ENCODE data around the gene RTP5. TPM values are rescaled to one million over a fixed set of nuclear protein-coding genes. Genes with fewer than 3 reads are reported as not detected.

RTP5 gene
- total RNA-seq = not detected in 2 replicates

GRCh38 chr2:241869087-241869961 is at the start of gene RTP5:
RTP5 (plus strand) TSS chr2:241869729; CDS start chr2:241869757, 28 bp downstream.

DNA sequence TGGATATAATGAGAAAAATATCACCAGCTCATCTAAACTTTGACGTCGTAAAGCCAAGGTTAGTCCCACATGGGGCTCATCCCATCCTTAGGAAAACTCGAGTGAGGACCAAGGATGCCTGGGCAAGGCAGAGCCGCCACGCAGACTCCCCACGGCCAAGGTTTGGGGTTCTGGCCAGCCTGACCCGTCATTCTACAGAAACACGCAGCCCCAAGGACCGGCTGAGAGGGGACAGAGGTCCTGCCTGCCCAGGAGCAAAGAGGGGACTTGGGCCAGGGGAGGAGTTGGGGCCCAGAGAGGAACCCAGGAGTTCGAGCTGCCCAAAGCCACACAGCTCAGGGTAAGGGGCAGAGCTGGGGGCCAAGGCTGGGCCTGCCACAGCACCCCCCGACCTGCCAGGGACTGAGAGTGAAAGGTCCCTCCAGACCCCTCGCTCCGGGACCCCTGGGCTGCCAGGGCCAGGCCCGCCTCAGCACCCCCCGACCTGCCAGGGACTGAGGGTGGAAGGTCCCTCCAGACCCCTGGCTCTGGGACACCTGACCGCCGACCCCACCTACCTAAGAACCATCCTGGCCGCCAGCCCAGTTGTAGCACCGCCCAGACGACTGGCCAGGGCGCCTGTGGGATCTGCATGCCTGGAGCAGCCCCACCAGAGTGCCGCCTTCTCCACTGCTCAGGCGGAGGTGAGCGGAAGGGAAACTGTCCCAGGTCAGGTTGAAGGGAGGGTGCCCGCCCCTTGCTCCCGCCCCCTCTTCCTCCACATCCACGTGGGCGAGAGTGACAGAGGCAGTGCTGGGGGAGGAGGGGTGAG is 11.1 kb upstream of the RTP5 start, which contains the start of gene PDCD1:
Gene PDCD1, minus strand, starts transcription at position 689 of the 811 bp plus-strand sequence. Its CDS starts 56 bp downstream, at position 633.

Other genes starting within 250 kb of the RTP5 start
- gene THAP4, start 232.6 kb upstream of the RTP5 start, total RNA-seq = 41.0 and 50.3 TPM in 2 replicates
- 43.2 and 77.6 TPM in 2 replicates for gene ATG4B, start 232.0 kb upstream of the RTP5 start, total RNA-seq
- 9.3 and 15.0 TPM in 2 replicates for gene DTYMK, start 182.9 kb upstream of the RTP5 start, total RNA-seq
- gene ING5, start 167.7 kb upstream of the RTP5 start, total RNA-seq = 25.2 and 29.7 TPM in 2 replicates
- gene D2HGDH, start 135.1 kb upstream of the RTP5 start, total RNA-seq = 24.0 and 24.1 TPM in 2 replicates
- gene GAL3ST2, start 92.9 kb upstream of the RTP5 start, total RNA-seq = 0.09 and 0.16 TPM in 2 replicates
- gene NEU4, start 60.5 kb upstream of the RTP5 start, total RNA-seq = 0.16 and 0.17 TPM in 2 replicates
- not detected in 2 replicates for gene PDCD1, start 10.8 kb upstream of the RTP5 start, total RNA-seq

All from bronchial smooth muscle cell (primary cell).